HUES64 (cell line): ENCODE data around the gene HMCN1.

Experiments used
- H3K27ac ChIP-seq: 2 replicates; pipeline ENCODE4 v1.7.0; 2013; ENCODE audit warnings: low read depth, low read length, inconsistent platforms
- H3K27me3 ChIP-seq: 2 replicates; pipeline ENCODE4 v1.6.1; 2013; ENCODE audit warnings: mild to moderate bottlenecking, low read length; ENCODE audit not compliant: insufficient read depth
- H3K36me3 ChIP-seq: 2 replicates; pipeline ENCODE4 v1.6.1; 2013; ENCODE audit warnings: mild to moderate bottlenecking, low read length; ENCODE audit not compliant: insufficient read depth
- H3K4me1 ChIP-seq: 2 replicates; pipeline ENCODE4 v1.6.1; 2013; ENCODE audit warnings: mild to moderate bottlenecking, low read length, moderate library complexity; ENCODE audit not compliant: insufficient read depth
- H3K4me3 ChIP-seq: 2 replicates; pipeline ENCODE4 v1.5.1; 2013; ENCODE audit warnings: mild to moderate bottlenecking, low read length, moderate library complexity
- H3K9ac ChIP-seq: 2 replicates; pipeline ENCODE4 v1.6.1; 2013; ENCODE audit warnings: mild to moderate bottlenecking, low read depth, low read length
- H3K9me3 ChIP-seq: 2 replicates; pipeline ENCODE4 v1.6.1; 2013; ENCODE audit warnings: low read depth, low read length; ENCODE audit not compliant: insufficient read depth
- WGBS: fragments of 150-250, 120-280 bp; methylation state at CpG from one replicate; pipeline ENCODE4 v1.1.7; 2013; ENCODE audit warnings: missing lambda C conversion rate; 5-methylcytosine and 5-hydroxymethylcytosine counted together

The HMCN1 gene

GRCh38 chr1:185987611-185988321, 253.6 kb downstream of the HMCN1 start:
- no peaks in the 10 kb centered on the region for H3K9me3 ChIP-seq
- H3K4me1 ChIP-seq: no peaks in the 10 kb centered on the region
- no peaks in the 10 kb centered on the region for H3K36me3 ChIP-seq
- no peak overlapping the region for H3K4me3 ChIP-seq
- 96% methylated on average over 7 of the region's 7 CpGs for WGBS
- H3K27ac ChIP-seq: no peak overlapping the region
- H3K27me3 ChIP-seq: no peaks in the 10 kb centered on the region
- no peak overlapping the region for H3K9ac ChIP-seq

DNA sequence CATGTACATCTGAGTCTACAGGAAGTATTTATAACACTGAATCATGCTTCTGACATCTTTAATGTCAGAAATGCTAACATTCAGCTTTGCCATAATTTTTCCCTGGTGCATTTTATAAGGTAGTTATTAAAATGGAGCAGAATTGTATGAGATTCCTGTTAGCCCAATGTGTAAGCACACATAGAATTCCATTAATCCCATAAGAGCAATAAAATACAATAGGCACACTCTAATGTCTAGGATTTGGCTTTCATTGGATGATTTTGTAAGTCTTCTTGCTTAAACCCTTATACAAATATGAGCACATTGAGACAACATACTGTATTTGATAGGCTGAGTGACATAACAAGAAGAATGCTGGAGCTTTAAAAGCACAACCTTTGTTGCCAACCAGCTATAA, 256.4 kb downstream of the HMCN1 start:
- Histone ChIP-seq H3K27me3 (no peaks in the 10 kb centered on the region), H3K9me3 (no peaks in the 10 kb centered on the region), H3K9ac (no peak overlapping the region), H3K27ac (no peak overlapping the region), H3K36me3 (no peaks in the 10 kb centered on the region), H3K4me1 (no peaks in the 10 kb centered on the region), H3K4me3 (no peak overlapping the region)

GRCh38 chr1:185991266-185991665, 257.1 kb downstream of the HMCN1 start:
- no CpG with 5 or more reads among the region's 2 CpGs for WGBS
- Histone ChIP-seq H3K9me3 (no peaks in the 10 kb centered on the region), H3K4me1 (no peaks in the 10 kb centered on the region), H3K9ac (no peak overlapping the region), H3K27ac (no peak overlapping the region), H3K36me3 (no peaks in the 10 kb centered on the region), H3K4me3 (no peak overlapping the region), H3K27me3 (no peaks in the 10 kb centered on the region)

GRCh38 chr1:185996211-185996610, 262.0 kb downstream of the HMCN1 start:
- WGBS: 94% methylated on average over 2 of the region's 2 CpGs
- no peaks in the 10 kb centered on the region for H3K27me3 ChIP-seq
- H3K4me3 ChIP-seq: no peak overlapping the region
- no peaks in the 10 kb centered on the region for H3K4me1 ChIP-seq
- no peaks in the 10 kb centered on the region for H3K36me3 ChIP-seq
- no peak overlapping the region for H3K9ac ChIP-seq
- no peak overlapping the region for H3K27ac ChIP-seq
- H3K9me3 ChIP-seq: no peaks in the 10 kb centered on the region

DNA sequence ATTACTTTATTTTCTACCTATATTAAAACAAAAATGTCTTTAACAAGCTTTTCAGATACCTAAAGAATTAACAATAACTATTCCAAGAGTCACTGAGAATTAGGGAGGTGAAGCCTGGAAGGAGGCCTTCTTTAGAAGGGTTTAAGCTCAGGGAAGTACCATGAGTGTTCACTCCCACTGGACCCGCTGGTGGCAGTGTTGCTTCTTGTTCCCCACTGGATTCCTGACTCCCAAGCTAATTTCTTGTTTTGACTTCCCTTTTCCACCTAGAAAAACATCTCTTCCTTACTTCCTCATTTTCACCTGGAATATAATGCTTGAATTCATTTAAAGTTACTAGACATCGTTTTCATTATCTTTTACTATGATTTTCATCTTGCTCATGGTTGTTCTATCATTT, 264.2 kb downstream of the HMCN1 start:
- no peaks in the 10 kb centered on the region for H3K36me3 ChIP-seq
- 86% methylated on average over 2 of the region's 2 CpGs for WGBS
- no peak overlapping the region for H3K4me3 ChIP-seq

DNA sequence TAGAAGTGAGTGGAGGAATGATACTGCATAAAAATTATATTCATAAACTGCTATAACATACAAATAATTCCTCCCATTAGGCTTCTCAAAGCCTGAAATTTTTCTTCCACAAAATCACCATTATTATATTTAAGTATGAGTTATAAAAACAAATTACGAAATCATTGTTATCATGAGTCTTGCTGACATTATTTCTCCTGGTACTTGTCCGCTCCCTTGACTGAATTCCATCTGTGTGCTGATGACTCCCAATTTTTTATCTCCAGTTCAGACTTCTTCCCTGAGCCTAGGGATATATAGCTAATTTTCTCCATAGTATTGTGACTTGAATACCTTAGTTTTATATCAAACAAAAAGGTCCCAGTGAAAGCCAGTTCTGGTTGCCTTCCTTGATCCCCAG, 268.2 kb downstream of the HMCN1 start:
- H3K36me3 ChIP-seq: no peaks in the 10 kb centered on the region
- no peaks in the 10 kb centered on the region for H3K27me3 ChIP-seq
- H3K4me1 ChIP-seq: no peaks in the 10 kb centered on the region
- 83% methylated on average over 2 of the region's 2 CpGs for WGBS
- no peak overlapping the region for H3K27ac ChIP-seq
- no peak overlapping the region for H3K9ac ChIP-seq
- no peaks in the 10 kb centered on the region for H3K9me3 ChIP-seq
- H3K4me3 ChIP-seq: no peak overlapping the region

More for the DNA sequence above, 264.2 kb downstream of the HMCN1 start:
- Histone ChIP-seq H3K9ac (no peak overlapping the region), H3K4me1 (no peaks in the 10 kb centered on the region), H3K27me3 (no peaks in the 10 kb centered on the region), H3K27ac (no peak overlapping the region), H3K9me3 (no peaks in the 10 kb centered on the region)

- no peaks in the 10 kb centered on the region for H3K36me3 ChIP-seq
- WGBS: 87% methylated on average over 1 of the region's 1 CpG
These were observed 275.0 kb downstream of the HMCN1 start for GRCh38 chr1:186009039-186009737.

DNA sequence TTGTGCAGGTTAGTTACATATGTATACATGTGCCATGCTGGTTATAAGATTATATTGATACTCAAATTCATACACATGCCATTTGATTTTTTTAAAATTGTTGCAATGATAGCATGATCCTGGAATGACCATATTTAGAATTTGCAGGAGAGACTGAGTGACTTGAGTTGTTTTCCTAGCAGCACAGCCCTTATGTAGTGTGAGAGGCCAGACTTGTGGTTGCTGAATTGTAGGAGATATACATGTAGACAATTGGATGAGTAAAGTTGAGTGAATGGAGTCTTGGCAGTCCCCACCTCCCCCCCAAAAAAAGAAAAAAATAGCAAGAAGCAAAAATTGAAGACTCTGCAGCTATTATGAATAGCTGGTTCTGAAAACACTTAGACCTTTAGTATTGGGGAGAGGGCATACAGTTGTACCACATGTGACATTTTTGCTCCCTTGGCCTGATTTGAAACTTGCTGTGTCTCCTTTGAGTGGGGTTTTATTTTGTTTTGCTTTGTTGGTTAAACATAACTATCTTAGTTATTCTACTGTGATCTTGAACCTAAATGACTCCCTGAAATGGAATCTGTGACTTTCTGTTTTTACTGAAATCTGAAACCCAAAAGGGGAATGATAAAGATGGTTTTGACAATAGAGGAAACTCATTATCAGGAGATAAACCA, 280.3 kb downstream of the HMCN1 start:
- H3K9me3 ChIP-seq: no peaks in the 10 kb centered on the region
- no peak overlapping the region for H3K27ac ChIP-seq
- no peak overlapping the region for H3K4me3 ChIP-seq
- no peaks in the 10 kb centered on the region for H3K36me3 ChIP-seq
- no peak overlapping the region for H3K9ac ChIP-seq
- no peaks in the 10 kb centered on the region for H3K27me3 ChIP-seq
- H3K4me1 ChIP-seq: no peaks in the 10 kb centered on the region

More at GRCh38 chr1:186009039-186009737, 275.0 kb downstream of the HMCN1 start:
- Histone ChIP-seq H3K9me3 (no peaks in the 10 kb centered on the region), H3K4me3 (no peak overlapping the region), H3K4me1 (0 out of 2 replicates have a peak, but pooled peaks cover 3% of the 10 kb centered on the region), H3K27me3 (no peaks in the 10 kb centered on the region), H3K9ac (no peak overlapping the region), H3K27ac (no peak overlapping the region)

DNA sequence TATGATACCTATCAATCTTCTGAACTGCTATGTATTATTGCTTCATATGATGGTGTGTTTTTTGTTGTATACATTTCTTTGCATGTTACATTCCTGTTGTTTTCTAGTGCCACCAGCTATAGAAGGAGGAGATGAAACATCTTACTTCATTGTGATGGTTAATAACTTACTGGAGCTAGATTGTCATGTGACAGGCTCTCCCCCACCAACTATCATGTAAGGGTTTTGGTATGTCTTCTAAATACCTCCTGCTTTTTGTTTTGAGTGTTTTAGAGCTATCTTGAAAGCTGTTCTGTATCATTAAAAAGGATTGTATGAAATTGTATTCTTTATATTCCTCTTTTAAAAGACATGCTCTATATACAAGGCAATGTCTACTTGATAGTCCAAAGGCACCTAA, 282.7 kb downstream of the HMCN1 start:
- Histone ChIP-seq H3K27ac (no peak overlapping the region), H3K9me3 (no peaks in the 10 kb centered on the region), H3K36me3 (no peaks in the 10 kb centered on the region), H3K27me3 (no peaks in the 10 kb centered on the region), H3K4me1 (no peaks in the 10 kb centered on the region), H3K9ac (no peak overlapping the region), H3K4me3 (no peak overlapping the region)

- no peak overlapping the region for H3K9ac ChIP-seq
- no peaks in the 10 kb centered on the region for H3K4me1 ChIP-seq
- H3K36me3 ChIP-seq: no peaks in the 10 kb centered on the region
- H3K27me3 ChIP-seq: no peaks in the 10 kb centered on the region
- H3K27ac ChIP-seq: no peak overlapping the region
- no peak overlapping the region for H3K4me3 ChIP-seq
- WGBS: 100% methylated on average over 1 of the region's 1 CpG
- H3K9me3 ChIP-seq: no peaks in the 10 kb centered on the region
These were observed 288.0 kb downstream of the HMCN1 start for GRCh38 chr1:186022184-186022583.

GRCh38 chr1:186026946-186027345, 292.8 kb downstream of the HMCN1 start:
- 98% methylated on average over 1 of the region's 1 CpG for WGBS
- Histone ChIP-seq H3K27me3 (no peaks in the 10 kb centered on the region), H3K4me1 (no peaks in the 10 kb centered on the region), H3K36me3 (no peaks in the 10 kb centered on the region), H3K27ac (no peak overlapping the region), H3K9ac (no peak overlapping the region), H3K9me3 (no peaks in the 10 kb centered on the region), H3K4me3 (no peak overlapping the region)
